ES-I3 (cell line): ENCODE measurements around the gene HLA-DOB.

Experiments used
- H3K36me3 ChIP-seq: 2 replicates; pipeline ENCODE4 v1.6.1; 2013; ENCODE audit warnings: mild to moderate bottlenecking, low read length, control low read depth, moderate library complexity; ENCODE audit not compliant: insufficient read depth
- H3K4me1 ChIP-seq: 2 replicates; pipeline ENCODE4 v1.6.1; 2013; ENCODE audit warnings: mild to moderate bottlenecking, control low read depth, low read length; ENCODE audit not compliant: insufficient read depth
- H3K9ac ChIP-seq: 2 replicates; pipeline ENCODE4 v1.6.1; 2013; ENCODE audit warnings: low read depth, mild to moderate bottlenecking, low read length, moderate library complexity
- H3K9me3 ChIP-seq: 2 replicates; pipeline ENCODE4 v1.6.1; 2013; ENCODE audit warnings: mild to moderate bottlenecking, low read length, moderate library complexity; ENCODE audit not compliant: control insufficient read depth, insufficient read depth

The HLA-DOB gene

DNA sequence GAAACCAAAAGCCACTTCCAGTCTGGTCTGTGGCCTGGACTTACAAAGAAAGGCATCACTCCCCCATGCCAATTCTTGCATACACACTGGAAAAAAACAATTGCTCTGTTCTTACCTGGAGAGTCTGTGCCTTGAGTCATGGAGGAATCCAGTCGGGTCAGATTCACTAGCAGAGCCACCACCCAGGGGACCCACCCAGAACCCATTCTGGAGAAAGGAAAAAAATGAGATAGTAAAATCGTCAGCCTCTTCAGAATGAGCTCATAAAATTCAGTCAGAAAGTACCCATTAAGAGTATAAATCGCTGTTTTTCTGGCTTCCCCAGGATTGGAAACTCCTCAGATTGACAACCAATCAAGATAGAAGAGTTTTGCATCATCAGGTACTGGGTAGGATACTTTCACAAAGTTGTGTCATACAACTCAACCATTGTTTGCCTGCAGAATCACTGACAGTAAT is at the start of gene HLA-DOB:
TSS of gene HLA-DOB (minus strand) at position 257 of the 459 bp plus-strand sequence. CDS start at position 206, 51 bp downstream.
- Histone ChIP-seq H3K36me3 (no peaks in the 10 kb centered on the region), H3K9ac (no peak within 1 kb of the TSS), H3K4me1 (no peaks in the 10 kb centered on the region), H3K9me3 (no peaks in the 10 kb centered on the region)

DNA sequence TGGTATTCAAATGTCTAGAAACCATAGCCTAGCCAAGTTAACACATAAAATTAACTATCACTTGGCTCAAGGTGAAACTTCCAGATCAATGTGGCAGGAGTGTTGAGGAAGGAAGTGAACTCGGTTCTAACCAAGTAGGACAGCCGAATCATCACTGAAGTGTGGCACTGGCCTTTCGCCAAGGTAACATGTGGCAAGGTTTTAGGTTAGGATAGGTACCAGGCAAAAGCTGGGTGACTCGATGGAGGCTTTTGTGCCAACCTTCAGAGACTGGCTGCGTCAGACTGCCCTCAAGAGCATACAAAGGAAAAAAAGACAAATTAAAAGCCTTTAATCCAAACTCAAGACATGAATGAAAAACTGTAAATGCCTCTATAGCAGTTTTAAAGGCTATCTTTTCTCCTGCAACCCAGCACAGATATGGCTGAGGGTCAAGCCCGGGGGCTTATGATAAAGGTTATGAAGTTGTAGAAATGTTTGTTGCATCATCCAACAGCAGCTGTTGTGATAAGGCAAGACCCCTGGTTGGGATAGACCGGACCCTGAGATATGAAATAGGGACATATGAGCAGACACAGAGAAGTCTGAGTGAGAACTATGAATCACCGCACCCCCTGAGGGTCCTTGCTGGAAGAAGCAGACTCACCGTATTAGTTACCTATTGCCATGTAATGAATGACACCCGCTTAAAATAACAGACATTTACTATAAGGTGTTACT is 49.1 kb upstream of the HLA-DOB start:
- no peaks in the 10 kb centered on the region for H3K9me3 ChIP-seq
- no peak overlapping the region for H3K9ac ChIP-seq
- H3K36me3 ChIP-seq = no peaks in the 10 kb centered on the region
- 0 out of 2 replicates have a peak, but pooled peaks cover 1% of the 10 kb centered on the region for H3K4me1 ChIP-seq

GRCh38 chr6:32862725-32863124 is 45.9 kb upstream of the HLA-DOB start:
- H3K9ac ChIP-seq = no peak overlapping the region
- H3K36me3 ChIP-seq = no peaks in the 10 kb centered on the region
- H3K9me3 ChIP-seq = no peaks in the 10 kb centered on the region
- peaks cover 6% of the 10 kb centered on the region; the same call in 1 of the 2 replicates for H3K4me1 ChIP-seq

DNA sequence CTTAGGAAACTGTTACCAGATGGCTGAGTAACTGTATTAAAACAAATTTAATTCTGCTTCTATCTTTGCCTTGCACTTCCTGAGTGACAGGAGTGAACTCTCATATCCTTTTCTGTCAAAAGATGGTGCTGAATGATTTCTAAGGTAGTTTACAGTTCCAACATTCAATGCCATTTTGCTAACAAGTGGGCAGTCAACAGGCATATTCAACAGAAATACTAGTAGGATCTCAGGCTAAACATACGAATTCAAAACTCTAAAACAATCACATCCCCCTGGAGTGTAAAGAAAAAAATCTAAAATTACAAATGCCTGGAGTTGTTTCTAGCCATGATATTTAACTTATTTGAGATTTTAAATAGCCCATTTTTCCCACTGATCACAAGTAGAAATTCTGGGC is 43.9 kb upstream of the HLA-DOB start:
- Histone ChIP-seq H3K9ac (no peak overlapping the region), H3K4me1 (peaks cover 6% of the 10 kb centered on the region; the same call in 1 of the 2 replicates), H3K36me3 (no peaks in the 10 kb centered on the region), H3K9me3 (no peaks in the 10 kb centered on the region)

GRCh38 chr6:32858194-32858593 is 41.4 kb upstream of the HLA-DOB start:
- H3K4me1 ChIP-seq = peaks cover 6% of the 10 kb centered on the region; the same call in 1 of the 2 replicates
- H3K36me3 ChIP-seq = no peaks in the 10 kb centered on the region

GRCh38 chr6:32857156-32857891 is 40.5 kb upstream of the HLA-DOB start:
- no peak overlapping the region for H3K9ac ChIP-seq
- H3K9me3 ChIP-seq = no peaks in the 10 kb centered on the region
- no peaks in the 10 kb centered on the region for H3K36me3 ChIP-seq
- H3K4me1 ChIP-seq = peaks cover 6% of the 10 kb centered on the region; the same call in 1 of the 2 replicates

More at GRCh38 chr6:32858194-32858593, 41.4 kb upstream of the HLA-DOB start:
- Histone ChIP-seq H3K9me3 (no peaks in the 10 kb centered on the region), H3K9ac (no peak overlapping the region)

DNA sequence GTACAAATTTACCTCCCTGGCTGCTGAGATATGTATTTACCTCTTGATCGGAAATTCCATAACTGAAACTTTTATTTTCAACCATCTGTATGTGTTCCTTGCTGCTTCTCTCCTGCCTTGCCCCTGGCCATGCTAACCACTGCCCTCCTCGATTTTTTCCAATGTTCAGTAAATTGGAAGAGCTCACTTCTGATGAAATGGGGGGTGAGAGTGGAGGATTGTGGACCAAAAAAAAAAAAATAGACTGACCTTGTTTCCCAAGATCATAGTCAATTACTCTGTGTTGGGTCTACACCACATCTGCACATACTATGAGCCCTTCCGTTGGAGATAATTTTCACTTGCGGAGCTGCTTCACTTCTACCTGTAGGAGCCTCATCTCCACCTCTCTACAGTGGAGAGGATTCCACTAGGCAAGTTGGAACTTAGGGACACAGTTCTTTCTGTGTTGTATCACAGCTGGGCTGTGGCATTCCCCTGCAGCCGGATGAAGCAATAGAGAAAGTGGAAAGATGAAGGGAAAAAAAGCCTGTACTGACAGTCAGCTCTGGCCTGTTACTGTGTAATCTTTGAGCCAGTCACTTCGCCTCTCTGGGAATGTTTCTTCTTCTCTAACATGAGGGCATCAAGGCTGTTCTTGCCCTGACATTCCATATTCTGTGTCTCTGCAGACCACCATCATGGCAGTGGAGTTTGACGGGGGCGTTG is 38.8 kb upstream of the HLA-DOB start:
- Histone ChIP-seq H3K36me3 (no peaks in the 10 kb centered on the region), H3K9ac (no peak overlapping the region), H3K9me3 (no peaks in the 10 kb centered on the region), H3K4me1 (peaks cover 2% of the 10 kb centered on the region; the same call in 1 of the 2 replicates)

DNA sequence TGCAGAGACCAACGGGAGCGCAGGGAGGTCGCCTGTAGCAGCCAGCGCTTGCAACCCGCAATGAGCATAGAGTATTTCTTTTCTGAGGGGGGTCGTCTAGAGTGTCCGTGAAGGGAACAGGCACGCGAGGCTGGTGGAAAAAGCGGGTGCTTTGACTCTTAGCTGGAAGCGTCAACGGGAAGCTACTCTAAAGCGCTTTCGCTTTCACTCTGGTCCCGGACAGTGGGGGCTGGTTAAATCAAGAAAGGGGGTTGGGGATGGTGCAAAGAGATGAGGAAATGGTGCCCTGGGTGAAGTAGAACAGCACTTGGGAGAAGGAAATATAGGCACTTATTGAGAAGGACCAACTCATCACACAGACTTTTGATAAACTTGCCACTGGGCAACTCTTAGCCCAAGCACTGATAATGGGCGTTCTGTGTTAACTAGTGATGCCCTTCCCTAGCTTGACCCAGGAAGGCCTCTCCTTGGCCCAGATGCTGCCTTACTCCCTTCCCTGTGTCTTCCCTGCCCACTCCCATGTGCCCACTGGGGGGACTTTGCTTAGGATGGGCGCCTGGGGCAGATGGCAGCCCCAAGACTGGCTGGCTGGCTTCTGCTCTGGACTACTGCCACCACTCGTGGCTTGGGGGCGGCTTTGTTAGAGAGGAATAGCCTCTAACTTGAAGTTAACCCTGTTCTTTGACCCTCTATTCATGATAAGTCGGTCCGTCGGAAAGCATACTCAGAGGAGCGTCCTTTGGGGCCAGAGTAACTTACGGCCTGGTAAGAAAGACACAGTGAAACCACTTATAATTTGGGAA is 37.8 kb upstream of the HLA-DOB start:
- no peaks in the 10 kb centered on the region for H3K36me3 ChIP-seq
- no peaks in the 10 kb centered on the region for H3K4me1 ChIP-seq
- H3K9ac ChIP-seq = peak overlapping the region; percentile 62; the same call in 1 of the 2 replicates
- H3K9me3 ChIP-seq = no peaks in the 10 kb centered on the region

GRCh38 chr6:32853541-32854375 is 37.0 kb upstream of the HLA-DOB start, which contains the start of the genes PSMB9 and TAP1:
PSMB9 (plus strand) TSS chr6:32854192; CDS start chr6:32854230, 38 bp downstream.
TAP1 (minus strand) TSS chr6:32853704; CDS start chr6:32853636, 68 bp downstream.
- Histone ChIP-seq H3K4me1 (no peaks in the 10 kb centered on the region), H3K36me3 (no peaks in the 10 kb centered on the region), H3K9me3 (no peaks in the 10 kb centered on the region), H3K9ac (peak within 1 kb of the TSS; percentile 62)

DNA sequence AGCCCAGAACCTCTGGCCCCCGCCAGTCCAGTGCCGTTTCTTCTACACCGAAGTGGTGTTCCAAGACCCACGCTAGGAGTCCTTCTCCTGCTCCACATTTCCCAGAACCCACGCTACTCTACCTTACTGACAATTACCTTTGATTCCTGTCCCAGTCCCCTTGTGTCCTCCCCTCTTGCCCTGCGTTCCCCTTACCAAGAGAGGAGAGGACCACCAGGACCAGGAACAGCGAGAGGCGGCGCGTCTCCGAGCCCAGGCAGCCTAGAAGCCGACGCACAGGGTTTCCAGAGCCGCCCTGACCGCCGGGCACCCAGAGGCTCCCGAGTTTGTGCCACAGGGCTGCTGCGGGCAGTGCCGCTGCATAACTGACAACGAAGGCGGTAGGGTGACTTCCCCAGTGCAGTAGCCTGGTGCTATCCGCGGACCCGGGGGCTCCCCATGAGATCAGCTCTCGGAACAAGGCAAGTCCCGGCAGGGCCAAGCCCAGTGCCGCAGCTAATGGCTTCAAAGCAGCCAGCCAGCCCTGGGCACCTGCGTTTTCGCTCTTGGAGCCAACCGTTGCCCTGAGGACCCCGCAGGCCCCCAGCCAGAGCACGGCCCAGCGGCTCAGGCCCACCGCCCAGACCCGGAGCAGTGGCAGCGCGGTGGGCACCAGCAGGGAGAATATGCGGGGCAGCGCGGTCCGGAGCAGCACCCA is 36.2 kb upstream of the HLA-DOB start:
- Histone ChIP-seq H3K36me3 (no peaks in the 10 kb centered on the region), H3K9ac (peak overlapping the region; percentile 62), H3K4me1 (no peaks in the 10 kb centered on the region), H3K9me3 (no peaks in the 10 kb centered on the region)

- Histone ChIP-seq H3K4me1 (no peaks in the 10 kb centered on the region), H3K9ac (peak overlapping the region; percentile 62; the same call in 1 of the 2 replicates), H3K36me3 (no peaks in the 10 kb centered on the region), H3K9me3 (no peaks in the 10 kb centered on the region)
Measured at GRCh38 chr6:32852018-32852843, 35.4 kb upstream of the HLA-DOB start.

GRCh38 chr6:32851025-32851424 is 34.2 kb upstream of the HLA-DOB start:
- Histone ChIP-seq H3K9me3 (no peaks in the 10 kb centered on the region), H3K36me3 (no peaks in the 10 kb centered on the region), H3K4me1 (no peaks in the 10 kb centered on the region), H3K9ac (no peak overlapping the region)
